ENCODE data around the gene ACVR1. TPM values are rescaled to one million over a fixed set of nuclear protein-coding genes. Genes with fewer than 3 reads are reported as not detected.

Gene ACVR1
- total and polyA plus RNA-seq, 2 experiments from 2014 or later, result 8.9 to 21.5 TPM

- no peak overlapping the region; the same call in 1 of the 2 replicates for H3K27ac Mint-ChIP-seq
- no peaks in the 10 kb centered on the region for H3K36me3 Mint-ChIP-seq (ENCODE audit: low read depth)
- peaks cover 34% of the 10 kb centered on the region for H3K79me2 ChIP-seq (replicated peaks; ENCODE audit: insufficient read depth)
- H3K4me1 ChIP-seq (ENCODE audit: insufficient read depth), result no peaks in the 10 kb centered on the region; the same call in 1 of the 2 replicates
- peaks cover 12% of the 10 kb centered on the region for H3K4me1 Mint-ChIP-seq
- H3K27me3 Mint-ChIP-seq (ENCODE audit: insufficient read depth, low read depth, poor library complexity), result no peaks in the 10 kb centered on the region
- no peak for DNase-seq (ENCODE audit: low spot score)
- no peaks in the 10 kb centered on the region; the same call in 1 of the 2 replicates for H4K20me1 ChIP-seq (replicated peaks; ENCODE audit: insufficient read depth)
- no peak overlapping the region for H3K4me2 ChIP-seq
- no peaks in the 10 kb centered on the region for H3K27me3 ChIP-seq (ENCODE audit: insufficient read depth)
- H3K36me3 ChIP-seq (ENCODE audit: insufficient read depth), result no peaks in the 10 kb centered on the region
- no peak for ATAC-seq
- no peaks in the 10 kb centered on the region for H3K9me2 ChIP-seq (ENCODE audit: insufficient read depth)
- no peak overlapping the region for H3K4me3 Mint-ChIP-seq
- H3F3A ChIP-seq (replicated peaks; ENCODE audit: low read depth), result no peaks in the 10 kb centered on the region
- no peak overlapping the region for H3K4me3 ChIP-seq
- H3K27ac ChIP-seq (ENCODE audit: low read depth), result no peak overlapping the region; the same call in 1 of the 2 replicates
- no peaks in the 10 kb centered on the region for H3K9me3 Mint-ChIP-seq
- H2AFZ ChIP-seq, result no peak overlapping the region
- TF ChIP-seq POLR2AphosphoS5 (IDR thresholded peaks at IDR 0.05; ENCODE audit: low read depth), result no peak
- TF ChIP-seq CTCF (conservative IDR thresholded peaks at IDR 0.05; ENCODE audit: low read depth in 2 of 2), result no peak
- TF ChIP-seq CREB1 (CRISPR knock-in tag; IDR thresholded peaks at IDR 0.05; ENCODE audit: low read depth), result no peak
- no peak for TF ChIP-seq EZH2 (IDR thresholded peaks at IDR 0.05; ENCODE audit: low read depth, unreplicated experiment)
- TF ChIP-seq STAT1 (IDR thresholded peaks at IDR 0.05; ENCODE audit: unreplicated experiment), result no peak
- TF ChIP-seq ZNF462 (CRISPR knock-in tag; IDR thresholded peaks at IDR 0.05), result no peak
- no peak for TF ChIP-seq REST (IDR thresholded peaks at IDR 0.05; ENCODE audit: unreplicated experiment)
Measured at GRCh38 chr2:157853211-157853610, 22.9 kb downstream of the ACVR1 start.

Data from GM23338 (cell line).